Measurements from ENCODE around the gene C19orf25.

The C19orf25 gene

GRCh38 chr19:1474765-1475351 is 4.2 kb downstream of the C19orf25 start:
- FAIRE-seq: no peak

- FAIRE-seq: no peak
Measured at GRCh38 chr19:1474011-1474764, 4.8 kb downstream of the C19orf25 start.

GRCh38 chr19:1473085-1473851 is 5.7 kb downstream of the C19orf25 start:
- FAIRE-seq: no peak

- no peak for FAIRE-seq
Measured at GRCh38 chr19:1472231-1473084, 6.6 kb downstream of the C19orf25 start.

- no peak for FAIRE-seq
Measured at GRCh38 chr19:1471515-1472160, 7.4 kb downstream of the C19orf25 start.

- FAIRE-seq: no peak
Measured at GRCh38 chr19:1471010-1471514, 8.0 kb downstream of the C19orf25 start.

GRCh38 chr19:1470305-1471009 is 8.6 kb downstream of the C19orf25 start:
- FAIRE-seq: no peak

GRCh38 chr19:1470055-1470304 is 9.0 kb downstream of the C19orf25 start:
- no peak for FAIRE-seq

- FAIRE-seq: no peak
Measured at GRCh38 chr19:1469255-1470054, 9.6 kb downstream of the C19orf25 start.

- no peak for FAIRE-seq
Measured at GRCh38 chr19:1468821-1469254, 10.2 kb downstream of the C19orf25 start.

GRCh38 chr19:1468274-1468820 is 10.7 kb downstream of the C19orf25 start:
- FAIRE-seq: no peak

GRCh38 chr19:1467490-1468273 is 11.3 kb downstream of the C19orf25 start:
- no peak for FAIRE-seq

- no peak for FAIRE-seq
Measured at GRCh38 chr19:1467215-1467489, 11.9 kb downstream of the C19orf25 start.

GRCh38 chr19:1466461-1467214 is 12.4 kb downstream of the C19orf25 start:
- no peak for FAIRE-seq

GRCh38 chr19:1466018-1466460 is 13.0 kb downstream of the C19orf25 start:
- FAIRE-seq: no peak

GRCh38 chr19:1465191-1466016 is 13.6 kb downstream of the C19orf25 start:
- FAIRE-seq: no peak

- FAIRE-seq: no peak
Measured at GRCh38 chr19:1461862-1462261, 17.2 kb downstream of the C19orf25 start.
